Hindlimb muscle (tissue), 1 donor: ENCODE measurements around the gene CDC42. TPM values are rescaled to one million over a fixed set of nuclear protein-coding genes. Genes with fewer than 3 reads are reported as not detected.

Experiments used
- DNase-seq: peaks from one replicate; pipeline ENCODE4 v3.0.0-alpha.2; 2013
- polyA plus RNA-seq: library from polyadenylated mRNA; unstranded; fragments of 120-200 nt; gene quantifications from one replicate; pipeline ENCODE4 v1.2.1, GENCODE V29; 2013; ENCODE audit not compliant: insufficient read length

Gene CDC42
- polyA plus RNA-seq, 1 donor: 188 TPM

DNA sequence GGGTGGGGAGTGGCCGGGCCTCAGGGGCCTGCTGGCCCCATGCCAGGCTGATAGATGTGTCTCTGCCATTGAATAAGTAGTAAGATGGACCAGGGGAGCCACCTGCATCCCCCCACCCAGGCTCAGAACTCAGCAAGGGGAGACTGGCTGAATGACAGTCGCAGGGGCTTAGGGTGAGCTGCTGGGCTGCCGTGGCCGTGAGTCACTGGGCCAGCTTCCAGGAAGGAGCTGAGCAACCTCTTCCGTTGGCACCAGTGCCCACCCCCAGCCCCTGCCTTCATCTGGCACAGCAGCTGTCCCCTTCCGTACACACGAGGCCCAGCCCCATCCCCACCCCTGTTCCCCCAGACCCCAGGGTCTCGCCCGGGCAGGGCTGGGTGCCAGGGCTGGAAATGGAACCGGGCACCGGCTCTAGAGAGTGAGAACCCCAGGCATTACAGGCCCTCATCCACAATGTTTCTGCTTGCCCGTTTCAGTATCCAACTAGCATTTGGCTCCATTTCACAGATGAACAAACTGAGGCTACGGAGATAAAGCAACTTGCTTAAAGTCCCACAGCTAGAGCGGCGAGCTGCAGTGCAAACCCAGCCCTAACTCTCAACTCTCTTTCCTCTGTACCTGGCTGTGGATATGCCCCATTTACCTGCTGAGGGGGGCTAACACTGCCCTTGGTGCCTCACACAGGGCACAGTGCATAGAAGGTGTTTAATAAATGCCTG is 80.2 kb downstream of the CDC42 start:
- no peak for DNase-seq

DNA sequence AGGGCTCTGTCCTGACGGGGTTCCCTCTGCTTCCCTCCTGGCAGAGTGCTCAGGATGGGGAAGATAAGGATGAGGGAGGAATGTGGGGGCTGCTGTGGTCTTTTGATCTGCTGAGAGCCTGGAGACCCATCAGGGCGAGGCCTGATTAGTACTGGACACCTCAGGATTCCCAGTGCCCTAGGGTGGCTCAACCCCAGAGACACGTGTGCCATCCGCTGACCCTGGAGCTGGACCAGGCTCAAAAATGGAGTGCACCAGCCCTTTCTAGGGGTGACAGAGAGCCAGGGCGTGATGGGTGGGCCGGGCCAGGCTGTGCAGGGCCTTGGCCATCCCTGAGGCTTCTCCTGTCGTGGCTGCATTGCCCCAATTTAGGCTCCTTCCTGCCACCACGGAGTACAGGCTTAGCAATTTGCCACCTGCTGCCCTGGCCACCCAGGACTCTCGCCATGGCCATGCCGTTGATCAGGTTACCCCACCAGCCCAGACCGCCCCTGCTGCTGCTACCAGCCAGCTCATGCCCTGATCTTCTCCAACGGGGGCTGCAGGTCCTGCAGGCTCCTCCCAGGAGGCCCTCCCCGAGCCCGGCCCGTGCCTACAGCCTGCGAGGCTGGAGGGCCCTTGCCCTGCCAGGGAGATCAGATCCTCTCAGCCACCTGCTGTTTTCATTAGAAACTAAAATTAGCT is 80.9 kb downstream of the CDC42 start:
- no peak for DNase-seq

DNA sequence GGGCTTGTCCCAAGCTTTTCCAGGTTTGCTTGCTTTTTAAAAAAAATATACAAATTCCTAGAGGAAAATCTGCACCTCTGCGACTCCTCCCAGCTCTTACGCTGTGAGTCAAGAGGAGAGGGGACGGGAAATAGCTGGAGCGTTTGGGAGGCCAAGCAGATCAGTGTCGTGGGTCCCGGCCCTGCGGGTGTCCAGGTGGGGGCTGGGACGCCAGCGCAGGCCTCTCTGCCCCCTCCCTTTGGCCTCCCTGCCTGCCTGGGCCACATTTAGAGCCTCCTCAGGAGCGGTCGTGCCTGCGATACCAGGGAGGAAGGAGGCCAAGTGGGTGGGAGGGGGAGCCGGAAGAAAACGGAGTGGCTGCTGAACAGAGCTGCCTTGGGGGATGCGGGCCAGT is 81.4 kb downstream of the CDC42 start:
- no peak for DNase-seq

DNA sequence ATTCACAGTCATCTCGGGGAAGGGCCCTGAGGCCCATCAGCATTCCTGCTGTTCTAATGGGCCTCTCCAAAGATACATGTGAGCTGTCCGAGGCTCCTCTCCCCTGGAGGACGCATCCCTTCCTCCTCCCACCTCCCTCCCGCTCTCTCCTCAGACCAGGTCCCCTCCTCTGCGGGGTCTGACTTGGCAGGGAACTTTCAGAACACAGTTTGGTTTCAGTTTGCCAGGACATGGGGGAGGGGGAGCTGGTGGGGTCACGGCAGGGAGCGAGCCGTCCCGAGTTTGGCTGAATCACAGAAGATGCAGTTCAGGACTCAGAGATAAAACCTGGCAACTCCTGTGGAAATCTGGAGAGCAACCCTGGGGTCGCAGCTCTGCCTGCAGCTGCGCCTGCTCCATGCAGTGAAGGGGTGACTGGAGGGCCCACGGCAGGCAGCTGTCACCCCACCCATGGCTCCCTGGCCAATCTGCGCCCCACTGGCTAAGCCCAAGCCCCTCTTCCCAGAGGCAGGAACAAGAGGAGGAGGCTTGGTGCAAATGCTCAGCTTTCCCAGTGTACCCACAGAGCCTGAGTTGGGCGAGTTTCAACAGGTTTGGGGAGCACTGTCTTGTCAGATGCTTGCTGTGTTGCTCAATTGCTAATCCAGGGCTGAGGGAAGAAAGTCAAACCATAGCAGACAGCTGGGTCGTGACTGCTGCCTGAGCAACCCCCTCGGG is 84.7 kb downstream of the CDC42 start:
- no peak for DNase-seq

DNA sequence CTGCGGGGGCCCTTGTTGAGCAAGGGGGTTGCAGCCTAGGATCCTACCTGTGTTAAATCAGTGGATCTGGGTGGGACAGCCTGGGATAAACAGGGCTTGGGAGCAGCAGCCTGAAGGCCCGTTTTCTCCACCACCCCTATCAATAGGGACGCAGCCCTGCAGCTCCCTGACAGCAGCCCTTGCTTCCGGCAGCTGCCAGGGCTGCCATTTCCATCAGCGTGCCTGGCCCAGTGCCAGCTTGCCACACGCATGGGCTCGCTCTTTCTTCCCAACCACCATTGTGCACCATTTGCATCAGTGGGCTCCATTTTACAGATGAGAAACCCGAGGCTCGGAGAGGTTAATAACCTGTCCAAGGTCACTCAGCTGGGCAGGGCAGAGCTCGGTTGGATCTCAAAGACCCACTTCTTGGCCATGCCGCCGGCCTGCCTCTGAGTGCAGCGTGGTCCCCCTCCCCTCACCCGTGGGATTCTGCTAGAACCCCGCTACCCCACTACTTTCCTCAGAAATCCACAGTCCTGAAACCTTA is 86.6 kb downstream of the CDC42 start:
- DNase-seq: no peak

DNA sequence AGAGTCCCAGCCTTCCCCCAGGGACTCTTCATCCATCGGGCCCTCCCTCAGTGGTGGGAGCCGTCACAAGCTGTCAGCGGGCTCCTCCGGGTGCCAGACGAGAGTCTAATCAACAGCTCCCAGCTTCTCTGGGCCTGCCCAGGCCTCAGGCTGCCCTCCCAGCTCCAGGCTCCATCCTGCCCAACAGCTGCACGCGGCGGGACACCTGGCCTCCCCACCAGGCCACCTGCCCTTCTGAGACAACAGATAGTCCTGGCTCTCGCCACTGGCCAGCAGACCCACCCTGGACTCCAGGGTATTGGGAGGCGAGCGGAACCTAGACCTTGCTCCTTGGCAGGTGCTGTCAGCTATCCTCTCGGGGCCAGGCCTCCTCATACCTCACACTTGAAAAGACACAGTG is 87.3 kb downstream of the CDC42 start:
- no peak for DNase-seq

Other genes starting within 250 kb of the CDC42 start
- gene LDLRAD2, start 240.4 kb upstream of the CDC42 start, polyA plus RNA-seq: 4.8 TPM
- gene HSPG2, start 115.4 kb upstream of the CDC42 start, polyA plus RNA-seq: 350 TPM
- gene CELA3B, start 75.7 kb upstream of the CDC42 start, polyA plus RNA-seq: not detected
- gene CELA3A, start 51.1 kb upstream of the CDC42 start, polyA plus RNA-seq: not detected
- gene WNT4, start 90.4 kb downstream of the CDC42 start, polyA plus RNA-seq: 10.3 TPM